AG10803 (cell line): ENCODE data around the gene SIGLECL1.

Source experiments
- DNase-seq: peaks from one replicate; pipeline ENCODE4 v3.0.0; 2010; ENCODE audit warnings: low read depth
- H3K4me3 ChIP-seq: 2 replicates; pipeline ENCODE4 v1.5.1; 2011; ENCODE audit warnings: mild to moderate bottlenecking, low read length, control low read depth
- CTCF ChIP-seq: conservative IDR thresholded peaks from 2 replicates; pipeline ENCODE4 v1.5.1; 2011; ENCODE audit warnings: mild to moderate bottlenecking, low read length, control low read depth, inconsistent platforms

The SIGLECL1 gene

GRCh38 chr19:51227326-51227725 is 23.6 kb upstream of the SIGLECL1 start:
- no peak overlapping the region for H3K4me3 ChIP-seq
- DNase-seq = no peak
- no peak for TF ChIP-seq CTCF

- DNase-seq = no peak
- no peak overlapping the region for H3K4me3 ChIP-seq
- no peak for TF ChIP-seq CTCF
Measured at GRCh38 chr19:51227966-51228365, 22.9 kb upstream of the SIGLECL1 start.

GRCh38 chr19:51240866-51241265 is 10.0 kb upstream of the SIGLECL1 start:
- no peak overlapping the region for H3K4me3 ChIP-seq
- TF ChIP-seq CTCF = no peak
- DNase-seq = no peak

GRCh38 chr19:51242881-51243630 is 7.8 kb upstream of the SIGLECL1 start:
- no peak overlapping the region for H3K4me3 ChIP-seq
- no peak for TF ChIP-seq CTCF
- DNase-seq = no peak

- DNase-seq = peak; percentile 1
- no peak overlapping the region for H3K4me3 ChIP-seq
- TF ChIP-seq CTCF = no peak
Measured at GRCh38 chr19:51246164-51246552, 4.7 kb upstream of the SIGLECL1 start.

DNA sequence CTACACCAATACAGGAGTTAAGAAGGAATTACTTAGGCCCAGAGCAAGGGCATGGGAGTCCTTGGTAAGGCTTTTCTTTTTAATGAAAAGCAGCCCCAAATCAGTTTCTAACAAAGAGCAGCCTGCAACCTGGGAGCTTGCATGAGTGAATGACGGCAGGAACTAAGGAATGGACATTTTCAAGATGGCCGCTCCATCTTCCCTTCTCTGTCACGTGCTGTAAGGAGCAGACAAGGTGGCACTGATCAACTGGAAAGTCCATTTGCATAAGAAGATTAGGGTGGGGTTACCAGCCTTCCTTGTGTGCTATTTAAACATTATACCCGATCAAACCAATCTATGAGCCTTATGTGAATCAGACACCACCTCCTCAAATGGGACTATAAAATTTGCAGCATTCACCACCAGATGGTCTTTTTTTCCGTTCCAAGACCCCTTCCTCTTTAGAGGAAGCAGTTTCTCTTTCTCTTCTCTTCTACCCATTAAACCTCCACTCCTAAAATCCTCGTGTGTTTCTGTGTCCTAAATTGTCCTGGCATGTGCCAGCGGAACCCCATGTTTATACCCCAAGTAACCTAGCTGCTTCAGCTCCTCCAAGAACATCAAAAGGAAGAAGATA is 2.8 kb upstream of the SIGLECL1 start:
- no peak overlapping the region for H3K4me3 ChIP-seq
- no peak for DNase-seq
- TF ChIP-seq CTCF = no peak

DNA sequence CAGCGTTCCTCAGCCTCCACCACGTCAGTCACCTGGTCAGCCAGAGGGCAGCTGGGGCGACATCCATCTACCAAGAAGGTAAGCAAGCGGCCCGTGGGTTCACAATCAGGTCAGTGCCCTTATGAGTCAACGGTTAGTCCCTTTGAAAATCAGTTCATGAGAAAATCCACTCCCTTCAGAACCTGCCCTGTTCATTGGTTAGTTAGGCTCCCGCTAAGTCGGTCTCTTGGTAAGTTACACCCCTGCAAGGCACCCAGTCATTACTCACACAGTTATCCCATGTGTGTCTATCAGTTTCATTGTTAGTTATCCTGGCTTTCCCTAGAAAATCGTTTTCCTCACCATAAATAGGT is 564 bp downstream of the SIGLECL1 start:
- no peak for DNase-seq
- no peak overlapping the region for H3K4me3 ChIP-seq
- TF ChIP-seq CTCF = no peak
